Osteoblast (primary cell): ENCODE results near the gene TLCD3B. TPM values are rescaled to one million over a fixed set of nuclear protein-coding genes. Genes with fewer than 3 reads are reported as not detected.

Experiments used
- DNase-seq: peaks from one replicate; pipeline ENCODE4 v3.0.0; 2011; ENCODE audit warnings: low spot score, mixed read lengths; ENCODE audit not compliant: insufficient read length; ENCODE audit errors: missing footprints
- H2AFZ ChIP-seq: 2 replicates; pipeline ENCODE4 v1.6.0; 2011; ENCODE audit warnings: mild to moderate bottlenecking, low read length
- H3K27ac ChIP-seq: 2 replicates; pipeline ENCODE4 v1.5.1; 2011; ENCODE audit warnings: mild to moderate bottlenecking, low read depth, low read length, moderate library complexity
- H3K27me3 ChIP-seq: 2 replicates; pipeline ENCODE4 v1.6.0; 2012; ENCODE audit warnings: mild to moderate bottlenecking, control low read depth, inconsistent platforms, low read length, moderate library complexity; ENCODE audit not compliant: insufficient read depth
- H3K36me3 ChIP-seq: 2 replicates; pipeline ENCODE4 v1.5.1; 2011; ENCODE audit warnings: mild to moderate bottlenecking, low read length, control low read depth, moderate library complexity; ENCODE audit not compliant: insufficient read depth
- H3K4me1 ChIP-seq: 2 replicates; pipeline ENCODE4 v1.5.1; 2011; ENCODE audit warnings: mild to moderate bottlenecking, low read length, control low read depth, moderate library complexity; ENCODE audit not compliant: insufficient read depth
- H3K4me2 ChIP-seq: 2 replicates; pipeline ENCODE4 v1.6.0; 2011; ENCODE audit warnings: mild to moderate bottlenecking, low read length; ENCODE audit not compliant: insufficient read depth
- H3K4me3 ChIP-seq: fragments of 200-600 bp; sonication (generic); 3 replicates; pipeline ENCODE4 v1.5.1; 2012; ENCODE audit warnings: mild to moderate bottlenecking, low read length, inconsistent platforms; ENCODE audit not compliant: insufficient read depth
- H3K79me2 ChIP-seq: 2 replicates; pipeline ENCODE4 v1.6.0; 2012; ENCODE audit warnings: mild to moderate bottlenecking, low read length, control low read depth, inconsistent platforms; ENCODE audit not compliant: insufficient read depth
- H3K9me3 ChIP-seq: 2 replicates; pipeline ENCODE4 v1.5.1; 2011; ENCODE audit warnings: low read depth, low read length, control low read depth
- H4K20me1 ChIP-seq: 2 replicates; pipeline ENCODE4 v1.6.0; 2012; ENCODE audit warnings: mild to moderate bottlenecking, low read length, control low read depth; ENCODE audit not compliant: insufficient read depth
- CTCF ChIP-seq: IDR thresholded peaks from 2 replicates; pipeline ENCODE4 v1.5.1; 2011; ENCODE audit warnings: mild to moderate bottlenecking, low read depth, low read length, moderate library complexity; ENCODE audit errors: extremely low read depth
- total RNA-seq: library from RNA; depleted of rRNA; stranded (reverse); fragments of >200 nt; gene quantifications from 2 replicates; pipeline ENCODE4 v1.2.3, GENCODE V29; 2012

Gene TLCD3B
- total RNA-seq, 1 donor, result 0.36 TPM

GRCh38 chr16:29987371-29988085, 43.5 kb downstream of the TLCD3B start:
- no peak for DNase-seq
- no peak for TF ChIP-seq CTCF
- no peaks in the 10 kb centered on the region for H3K9me3 ChIP-seq
- H2AFZ ChIP-seq, result no peak overlapping the region
- no peak overlapping the region for H3K4me3 ChIP-seq
- H3K79me2 ChIP-seq, result peaks cover 2% of the 10 kb centered on the region
- peaks cover 86% of the 10 kb centered on the region for H3K36me3 ChIP-seq
- H3K27ac ChIP-seq, result no peak overlapping the region
- no peaks in the 10 kb centered on the region for H3K27me3 ChIP-seq
- peaks cover 11% of the 10 kb centered on the region for H4K20me1 ChIP-seq
- H3K4me1 ChIP-seq, result no peaks in the 10 kb centered on the region
- H3K4me2 ChIP-seq, result no peak overlapping the region

- Histone ChIP-seq H3K9me3 (no peaks in the 10 kb centered on the region), H3K27me3 (no peaks in the 10 kb centered on the region), H3K4me1 (no peaks in the 10 kb centered on the region), H3K79me2 (peaks cover 2% of the 10 kb centered on the region), H3K36me3 (peaks cover 87% of the 10 kb centered on the region), H3K27ac (no peak overlapping the region), H2AFZ (no peak overlapping the region), H4K20me1 (peaks cover 17% of the 10 kb centered on the region), H3K4me3 (no peak overlapping the region), H3K4me2 (no peak overlapping the region)
- no peak for TF ChIP-seq CTCF
- no peak for DNase-seq
Measured at GRCh38 chr16:29986931-29987330, 44.1 kb downstream of the TLCD3B start.

- H3K4me2 ChIP-seq, result no peak overlapping the region
- no peak for DNase-seq
- H3K79me2 ChIP-seq, result peaks cover 2% of the 10 kb centered on the region
- H3K4me3 ChIP-seq, result no peak overlapping the region
- TF ChIP-seq CTCF, result no peak
- no peak overlapping the region for H2AFZ ChIP-seq
- peaks cover 20% of the 10 kb centered on the region for H4K20me1 ChIP-seq
- H3K27ac ChIP-seq, result no peak overlapping the region
- H3K9me3 ChIP-seq, result no peaks in the 10 kb centered on the region
- H3K36me3 ChIP-seq, result peaks cover 90% of the 10 kb centered on the region
- no peaks in the 10 kb centered on the region for H3K27me3 ChIP-seq
- no peaks in the 10 kb centered on the region for H3K4me1 ChIP-seq
Measured at GRCh38 chr16:29986231-29986630, 44.8 kb downstream of the TLCD3B start.

- TF ChIP-seq CTCF, result no peak
- Histone ChIP-seq H3K4me2 (no peak overlapping the region), H3K4me3 (no peak overlapping the region), H3K27ac (no peak overlapping the region), H3K4me1 (no peaks in the 10 kb centered on the region), H4K20me1 (peaks cover 20% of the 10 kb centered on the region), H3K36me3 (peaks cover 94% of the 10 kb centered on the region), H3K27me3 (no peaks in the 10 kb centered on the region), H2AFZ (no peak overlapping the region), H3K9me3 (no peaks in the 10 kb centered on the region), H3K79me2 (peaks cover 6% of the 10 kb centered on the region)
- no peak for DNase-seq
Measured at GRCh38 chr16:29985271-29985811, 45.7 kb downstream of the TLCD3B start.
